COR-L47 (cell line): ENCODE data around the gene HPCA.
A peak's percentile ranks its signal among the peaks of the same experiment; 100 is the strongest.

Source experiments
- DNase-seq: peaks from one replicate; lab custom pipeline; 2025; lab: John Stamatoyannopoulos, UW

The HPCA gene

DNA sequence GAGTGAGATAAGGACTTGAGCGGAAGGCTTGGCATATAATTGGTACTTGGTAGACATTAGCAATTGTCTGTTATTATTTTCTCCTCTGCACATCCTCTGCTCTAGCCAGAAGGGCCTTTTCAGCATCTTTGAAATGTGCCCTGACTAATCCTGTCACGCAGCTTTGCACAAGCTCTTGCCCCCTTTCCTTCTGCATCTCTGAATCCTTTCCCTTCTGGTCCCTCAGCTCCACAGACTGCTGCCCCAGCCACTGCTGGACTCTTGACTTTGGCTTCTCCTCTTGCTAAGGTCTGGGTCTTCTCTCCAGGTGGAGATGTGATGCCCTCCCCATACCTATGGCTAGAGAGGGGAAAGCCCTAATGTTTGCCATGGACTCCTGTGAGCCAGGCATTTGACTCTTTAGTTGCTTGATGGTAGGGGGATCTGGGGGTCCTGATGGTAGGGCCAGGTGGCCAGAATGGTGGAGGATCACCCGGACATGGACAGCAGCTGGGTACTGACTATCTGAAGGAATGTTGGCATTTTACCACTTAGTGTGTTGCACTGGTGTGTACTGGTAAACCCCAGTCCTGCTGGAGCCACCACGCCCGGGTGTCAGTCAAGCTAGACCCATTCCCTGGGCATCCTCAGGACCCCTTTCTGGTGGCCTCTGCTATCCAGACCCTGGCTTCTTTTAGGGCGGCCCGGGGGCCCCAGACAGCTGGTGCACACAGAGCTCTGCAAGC is 4.4 kb downstream of the HPCA start:
- no peak for DNase-seq

- no peak for DNase-seq
These were observed 4.9 kb downstream of the HPCA start for GRCh38 chr1:32891241-32891570.

DNA sequence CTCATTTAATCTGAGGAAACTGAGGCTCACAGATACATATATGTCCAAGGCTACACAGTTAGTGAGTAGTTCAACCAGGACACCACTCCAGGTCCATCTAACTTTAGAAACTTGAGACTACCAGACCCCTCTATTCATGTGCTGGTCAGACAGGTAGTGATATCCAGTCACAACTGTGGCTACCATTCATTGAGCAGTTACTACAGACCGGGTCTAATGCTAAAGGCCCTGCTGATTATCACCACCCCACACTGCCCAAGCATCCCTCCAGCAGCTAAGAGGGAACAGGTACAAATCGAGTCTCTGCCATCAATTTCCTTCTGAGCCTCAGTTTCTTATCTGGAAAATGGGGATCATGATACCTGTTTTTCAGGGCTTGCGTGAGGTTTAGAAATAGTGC is 5.3 kb downstream of the HPCA start:
- no peak for DNase-seq

- DNase-seq = peak; percentile 56
These were observed 6.3 kb downstream of the HPCA start for GRCh38 chr1:32892368-32893197.

- peak; percentile 68 for DNase-seq
These were observed 7.1 kb downstream of the HPCA start for GRCh38 chr1:32893198-32894018.

- peak; percentile 54 for DNase-seq
These were observed 7.8 kb downstream of the HPCA start for GRCh38 chr1:32894019-32894600.

GRCh38 chr1:32894681-32895080 is 8.4 kb downstream of the HPCA start:
- no peak for DNase-seq

GRCh38 chr1:32895325-32896215 is 9.3 kb downstream of the HPCA start:
- no peak for DNase-seq

GRCh38 chr1:32896451-32896850 is 10.2 kb downstream of the HPCA start:
- DNase-seq = no peak

GRCh38 chr1:32897082-32898049 is 11.1 kb downstream of the HPCA start:
- DNase-seq = no peak

DNA sequence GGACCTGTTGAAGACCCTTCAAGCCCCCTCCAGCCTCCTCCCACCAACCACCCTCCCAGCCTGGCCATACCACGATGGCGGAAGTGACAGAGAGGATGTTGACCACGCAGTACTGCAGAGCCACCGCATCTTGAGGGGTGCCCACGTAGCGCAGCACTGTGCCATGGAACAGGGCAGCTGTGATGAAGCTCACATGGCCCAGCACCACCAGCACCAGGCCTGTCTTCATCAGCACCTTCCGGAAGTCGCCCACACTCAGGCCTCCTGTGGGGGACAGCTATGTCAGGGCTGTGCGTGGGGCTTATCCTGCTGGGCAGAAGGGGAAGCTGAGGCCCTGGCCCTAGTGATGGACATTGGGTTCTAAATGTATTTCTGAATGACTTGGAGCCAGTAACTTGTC is 11.8 kb downstream of the HPCA start:
- DNase-seq = no peak

GRCh38 chr1:32898958-32899357 is 12.7 kb downstream of the HPCA start:
- no peak for DNase-seq

DNA sequence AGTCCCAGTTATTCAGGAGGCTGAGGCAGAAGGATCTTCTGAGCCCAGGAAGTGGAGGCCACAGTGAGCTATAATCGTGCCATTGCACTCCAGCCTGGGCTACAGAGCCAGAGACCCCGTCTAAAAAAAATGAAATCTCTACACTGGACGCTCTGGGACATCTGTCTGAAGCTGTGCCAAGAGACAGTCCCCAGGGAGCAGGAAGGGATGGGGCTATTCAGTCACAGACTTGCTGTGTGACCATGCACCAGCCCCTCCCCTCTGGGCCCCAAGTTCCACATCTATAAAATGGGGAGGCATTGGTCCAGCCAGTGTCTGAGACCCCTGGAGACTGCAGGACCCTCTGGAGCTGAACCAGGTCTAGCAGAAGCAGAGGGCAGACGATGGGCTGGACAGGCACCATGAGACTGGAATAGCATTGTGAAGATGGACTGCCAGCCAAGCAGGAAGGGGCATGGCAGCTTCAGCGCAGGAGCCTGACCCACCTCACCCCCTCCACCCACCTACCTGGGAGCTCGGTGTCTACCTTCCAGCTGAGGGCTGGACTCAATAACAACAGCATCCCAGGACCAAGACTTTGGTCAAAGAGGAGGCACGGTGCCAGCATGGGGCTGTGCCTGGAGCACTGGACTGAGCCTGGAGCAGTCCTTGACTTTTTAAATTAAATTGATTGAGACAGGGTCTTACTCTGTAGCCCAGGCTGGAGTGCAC is 13.4 kb downstream of the HPCA start:
- no peak for DNase-seq

DNA sequence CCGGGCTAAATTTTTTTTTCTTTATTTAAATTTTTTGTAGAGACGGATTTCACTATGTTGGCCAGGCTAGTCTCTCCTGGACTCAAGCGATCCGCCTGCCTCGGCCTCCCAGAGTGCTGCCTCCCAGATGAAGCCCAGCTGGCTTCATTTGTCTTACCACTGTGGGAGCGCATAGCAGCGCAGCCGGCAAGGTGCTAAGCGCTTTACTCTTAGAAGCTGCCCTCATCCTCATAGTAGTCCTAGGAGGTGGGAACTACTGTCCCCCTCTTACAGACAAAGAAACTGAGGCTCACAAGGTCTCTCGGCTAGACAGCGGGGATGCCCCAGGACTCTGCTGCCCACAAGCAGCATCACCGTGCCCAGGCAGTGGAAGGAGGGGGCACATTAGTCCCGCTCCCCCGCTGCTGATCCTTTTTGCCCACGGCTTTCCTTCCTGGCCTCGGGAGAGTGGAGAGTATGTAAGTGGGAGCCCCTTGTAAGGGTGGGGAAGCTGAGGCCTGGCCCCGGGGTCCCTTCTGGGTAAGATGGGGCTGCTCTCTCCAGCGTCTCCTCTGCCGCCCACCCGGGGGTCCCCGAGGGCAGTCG is 14.2 kb downstream of the HPCA start:
- no peak for DNase-seq

DNA sequence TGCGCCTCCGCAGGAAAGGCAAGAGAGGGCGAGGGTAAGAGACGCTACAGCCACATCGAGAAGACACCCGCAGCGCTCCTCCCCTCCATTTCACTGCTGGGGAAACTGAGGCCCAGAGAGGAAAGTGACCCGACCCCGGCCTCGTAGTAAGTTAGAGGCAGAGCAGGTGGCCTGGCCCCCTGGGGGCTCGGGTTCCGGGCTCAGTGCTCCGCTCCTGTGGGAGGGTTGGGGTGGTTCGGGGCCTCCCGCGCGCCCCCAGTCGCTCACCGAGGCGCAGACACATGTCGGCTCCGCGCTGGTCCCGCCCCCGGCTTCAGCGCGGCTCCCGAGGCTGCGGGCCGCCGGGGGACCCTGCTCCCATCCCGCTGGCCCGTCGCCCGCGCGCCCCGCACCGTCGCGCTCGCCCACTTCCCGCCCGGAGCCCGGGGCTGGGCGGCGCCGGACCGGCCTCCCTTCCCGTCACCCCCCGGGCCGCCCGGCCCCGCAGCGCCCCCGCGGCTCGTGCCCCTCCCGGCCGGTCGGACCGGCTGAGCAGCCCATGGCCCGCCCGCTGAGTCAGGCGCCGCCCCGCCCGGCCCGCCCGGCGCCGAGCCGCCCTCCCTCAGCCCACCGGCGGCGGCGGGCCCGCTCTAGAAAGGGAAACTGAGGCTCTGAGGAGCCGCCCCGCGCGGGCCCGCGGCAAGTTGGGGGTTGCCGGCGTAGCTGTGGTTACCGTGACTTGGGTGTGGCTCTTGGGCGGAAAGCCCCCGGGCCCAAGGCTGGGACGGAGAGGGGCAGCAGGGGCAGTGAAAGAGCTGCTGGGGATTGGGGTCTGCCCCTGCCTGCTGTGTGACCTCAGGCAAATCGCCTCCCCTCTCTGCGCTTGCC is 14.9 kb downstream of the HPCA start, which contains the start of gene TMEM54:
Gene TMEM54 (minus strand): TSS at position 434 of the 867 bp plus-strand sequence. CDS start 151 bp downstream, at position 283.
- DNase-seq = peak; percentile 44

- DNase-seq = no peak
These were observed 15.7 kb downstream of the HPCA start for GRCh38 chr1:32901823-32902534.

DNA sequence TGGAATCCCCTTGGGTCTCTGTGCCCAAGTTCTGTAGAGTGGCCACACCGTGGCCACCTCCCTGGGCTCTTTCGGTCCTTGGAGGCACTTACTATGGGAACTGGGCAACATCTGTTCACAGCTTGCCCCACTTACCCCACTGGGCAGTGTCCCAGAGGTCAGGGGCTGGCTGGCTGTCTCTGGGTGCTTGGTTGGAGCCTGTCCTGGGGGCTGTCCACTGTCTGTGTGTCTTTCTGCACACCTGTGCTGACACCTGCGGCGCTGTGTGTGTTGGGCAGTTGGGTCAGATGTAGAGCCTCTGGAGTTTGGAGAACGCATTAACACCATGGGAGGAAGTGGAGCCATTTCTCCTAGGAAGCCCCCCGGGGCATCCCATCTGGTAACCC is 16.2 kb downstream of the HPCA start:
- no peak for DNase-seq
